SIG-M5 treated with dmso at 0.1 percent for 504 hours (cell line): ENCODE measurements around the gene PSMD9.
A peak's percentile ranks its signal among the peaks of the same experiment; 100 is the strongest.
"Not testable (repeated sequence)": the region's sequence is repeated elsewhere in the genome, so short reads cannot be mapped to it uniquely, and the experiment has no call there.

Source experiments
- DNase-seq: peaks from one replicate; lab custom pipeline; 2025; ENCODE audit not compliant: unreplicated experiment; lab: John Stamatoyannopoulos, UW

Gene PSMD9

GRCh38 chr12:121872546-121873215 is 15.9 kb upstream of the PSMD9 start:
- no peak for DNase-seq

DNA sequence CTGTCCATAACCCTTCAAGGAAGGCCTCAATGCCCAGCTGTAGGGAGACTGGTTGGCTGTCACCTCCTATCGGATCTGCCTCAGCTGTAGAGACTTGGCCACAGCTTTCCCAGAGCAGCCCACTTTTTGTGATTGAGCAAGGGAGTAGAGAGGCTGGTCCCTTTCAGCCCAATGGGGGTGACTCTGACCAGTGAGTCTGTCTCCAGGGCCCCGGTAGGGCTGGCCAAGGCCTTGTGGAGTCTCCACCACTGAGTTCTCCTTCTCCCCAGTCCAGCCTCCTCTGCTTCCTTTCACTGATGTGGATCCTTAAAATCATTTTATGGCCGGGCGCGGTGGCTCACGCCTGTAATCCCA is 15.4 kb upstream of the PSMD9 start:
- DNase-seq, result no peak

- DNase-seq, result peak; percentile 61
Measured at GRCh38 chr12:121874071-121874470, 14.5 kb upstream of the PSMD9 start.

DNA sequence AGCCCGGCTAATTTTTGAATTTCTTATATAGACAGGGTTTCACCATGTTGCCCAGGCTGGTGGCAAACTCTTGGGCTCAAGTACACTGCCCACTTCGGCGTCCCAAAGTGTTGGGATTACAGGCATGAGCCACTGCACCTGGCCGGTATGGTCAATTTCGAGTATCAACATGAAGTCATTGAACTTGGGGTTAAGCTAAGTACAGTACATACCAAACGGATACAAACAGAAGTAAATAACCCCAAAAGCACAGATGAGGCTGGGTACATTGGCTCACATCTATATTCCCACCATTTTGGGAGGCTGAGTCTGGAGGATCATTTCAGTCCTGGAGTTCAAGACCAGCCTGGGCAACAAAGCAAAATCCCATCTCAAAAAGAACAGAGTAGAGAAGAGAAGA is 13.0 kb upstream of the PSMD9 start:
- no peak for DNase-seq

- not testable (repeated sequence) for DNase-seq
Measured at GRCh38 chr12:121876080-121876447, 12.5 kb upstream of the PSMD9 start.

DNA sequence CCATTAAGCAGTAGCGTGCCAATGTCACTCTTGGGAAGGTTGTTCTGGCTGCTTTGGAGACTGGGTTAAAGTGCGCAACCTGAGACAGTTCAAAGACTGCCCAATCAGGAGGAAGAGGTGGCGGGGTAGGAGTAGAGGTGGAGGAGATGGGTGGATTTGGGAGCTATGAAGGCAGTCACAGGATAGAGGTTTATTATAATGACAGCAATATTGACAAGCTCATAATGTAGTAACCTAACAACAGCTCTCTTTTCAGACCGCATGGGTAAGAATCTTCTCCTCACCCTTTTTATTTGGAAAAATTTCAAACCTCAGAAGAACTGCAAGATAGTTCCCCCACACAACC is 5.3 kb upstream of the PSMD9 start:
- no peak for DNase-seq

GRCh38 chr12:121885129-121885528 is 3.5 kb upstream of the PSMD9 start:
- DNase-seq, result not testable (repeated sequence)

DNA sequence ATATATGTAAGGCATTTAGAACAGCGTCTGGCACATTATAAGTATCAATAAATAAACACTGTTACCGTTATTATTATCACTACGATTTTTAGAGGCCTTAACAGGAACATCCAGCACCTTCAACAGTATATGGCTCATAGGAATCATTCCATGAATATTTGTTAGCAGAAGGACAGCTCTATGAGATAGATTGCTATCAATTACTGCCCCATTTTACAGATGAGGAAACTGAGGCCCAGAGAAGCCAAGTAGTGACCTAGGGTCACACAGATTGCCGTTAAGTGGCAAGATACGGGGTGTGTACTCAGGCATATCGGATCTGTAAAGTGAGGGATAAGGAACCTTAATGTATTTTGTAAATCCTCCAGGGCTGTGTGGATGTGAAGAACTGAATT is 510 bp upstream of the PSMD9 start:
- DNase-seq, result no peak

DNA sequence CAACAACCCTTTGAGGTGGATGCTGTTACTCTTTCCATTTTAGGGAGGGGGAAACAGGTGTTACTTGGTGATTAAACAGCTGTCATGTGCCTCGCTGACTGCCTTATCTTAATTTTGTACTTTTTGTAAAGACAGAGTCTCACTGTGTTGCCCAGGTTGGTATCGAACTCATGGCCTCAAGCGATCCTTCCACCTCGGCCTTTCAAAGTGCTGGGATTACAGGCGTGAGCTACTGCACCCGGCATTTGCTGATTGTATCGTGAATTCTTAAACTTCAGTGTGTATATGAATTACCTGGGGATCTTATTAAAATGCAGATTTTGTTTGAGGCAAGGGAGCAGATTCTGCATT is 659 bp downstream of the PSMD9 start:
- DNase-seq, result no peak

GRCh38 chr12:121889661-121890060 is 1.1 kb downstream of the PSMD9 start:
- peak; percentile 15 for DNase-seq

DNA sequence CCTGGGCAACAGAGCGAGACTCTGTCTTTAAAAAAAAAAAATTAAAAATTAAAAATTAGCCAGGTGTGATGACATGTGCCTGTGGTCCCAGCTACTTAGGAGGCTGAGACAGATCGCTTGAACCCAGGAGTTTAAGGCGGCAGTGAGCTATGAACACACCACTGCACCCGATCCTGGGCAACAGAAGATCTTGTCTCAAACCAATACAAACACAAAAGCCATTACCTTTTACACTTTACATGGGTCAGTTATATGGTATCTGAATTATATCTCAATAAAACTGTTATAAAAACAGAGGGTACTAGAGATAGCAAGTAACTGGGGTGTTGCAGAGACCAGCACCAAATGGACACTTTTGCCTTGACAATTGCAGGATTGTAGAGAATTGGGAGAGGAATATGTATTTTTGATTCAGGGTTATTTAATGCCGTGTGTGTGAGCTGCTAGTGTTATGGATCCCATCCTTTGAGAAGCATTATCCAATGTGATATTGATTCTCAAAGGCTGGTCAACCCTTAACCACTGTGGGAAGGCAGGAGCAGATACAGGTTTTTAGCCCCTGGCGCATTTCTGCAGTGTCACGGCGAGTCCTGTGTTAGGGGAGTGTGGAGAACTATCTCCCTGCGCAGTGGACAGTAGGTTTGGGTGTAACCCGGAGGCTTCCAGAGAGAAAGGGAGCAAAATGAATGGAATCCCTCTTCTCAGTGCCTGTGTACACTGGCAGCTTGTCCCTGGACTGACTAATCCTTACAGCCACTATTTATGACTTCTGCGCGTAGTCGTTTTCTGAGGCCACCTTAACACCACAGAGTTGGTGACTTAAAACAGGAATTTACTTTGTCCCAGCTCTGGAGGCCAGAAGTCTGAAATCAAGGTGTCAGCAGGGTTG is 4.3 kb downstream of the PSMD9 start:
- no peak for DNase-seq

DNA sequence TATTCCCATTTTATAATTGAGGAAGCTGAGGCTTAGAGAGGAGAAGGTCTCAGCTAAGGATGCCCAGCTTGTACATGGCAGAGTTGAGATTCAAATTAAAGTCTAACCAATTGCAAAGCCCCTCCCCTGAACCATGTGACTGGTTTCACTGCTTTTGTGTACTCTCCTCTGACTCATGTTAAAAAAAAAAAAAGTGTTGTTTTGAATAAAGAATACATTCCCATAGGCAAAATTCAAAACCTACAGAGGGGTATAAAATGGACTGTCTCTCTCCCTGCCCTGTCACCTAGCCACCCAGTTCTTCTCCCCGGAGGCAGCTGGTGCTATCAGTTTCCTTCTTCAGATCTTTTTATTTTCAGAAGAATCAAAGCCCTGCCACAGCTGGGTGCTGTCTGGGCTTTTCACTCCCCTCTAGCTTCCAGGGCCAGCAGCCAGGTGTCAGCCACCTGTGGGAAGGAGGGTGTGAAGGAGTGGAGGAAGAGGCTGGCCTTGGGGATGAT is 5.4 kb downstream of the PSMD9 start:
- peak; percentile 37 for DNase-seq

DNA sequence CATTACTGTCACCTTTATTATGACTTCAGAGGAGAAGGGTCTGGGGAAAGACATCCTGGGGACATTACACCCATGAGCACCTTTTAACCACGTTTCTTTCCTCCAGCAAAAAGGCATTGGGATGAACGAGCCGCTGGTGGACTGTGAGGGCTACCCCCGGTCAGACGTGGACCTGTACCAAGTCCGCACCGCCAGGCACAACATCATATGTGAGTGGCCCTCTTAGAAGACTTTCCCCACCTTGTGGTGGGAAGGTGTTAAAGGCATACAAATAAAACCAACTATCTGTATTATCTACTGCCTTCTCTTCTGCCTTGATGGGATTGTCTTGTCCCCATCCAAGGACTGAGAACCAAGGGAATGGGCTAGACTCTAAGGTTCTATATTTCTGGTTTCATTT is 6.0 kb downstream of the PSMD9 start:
- DNase-seq, result no peak

GRCh38 chr12:121898287-121898686 is 9.7 kb downstream of the PSMD9 start:
- DNase-seq, result no peak

DNA sequence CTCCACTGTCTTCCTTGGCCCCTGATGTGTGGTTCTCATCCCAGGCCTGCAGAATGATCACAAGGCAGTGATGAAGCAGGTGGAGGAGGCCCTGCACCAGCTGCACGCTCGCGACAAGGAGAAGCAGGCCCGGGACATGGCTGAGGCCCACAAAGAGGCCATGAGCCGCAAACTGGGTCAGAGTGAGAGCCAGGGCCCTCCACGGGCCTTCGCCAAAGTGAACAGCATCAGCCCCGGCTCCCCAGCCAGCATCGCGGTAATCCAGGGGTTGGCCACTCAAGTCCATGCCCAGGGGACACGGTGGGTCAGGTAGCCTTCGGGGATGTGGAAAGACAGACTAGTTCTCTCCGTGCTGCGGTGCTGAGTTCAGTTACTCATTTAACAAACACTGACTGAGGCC is 11.0 kb downstream of the PSMD9 start:
- DNase-seq, result no peak

- peak; percentile 30 for DNase-seq
Measured at GRCh38 chr12:121903202-121903601, 14.6 kb downstream of the PSMD9 start.

GRCh38 chr12:121905746-121906145 is 17.2 kb downstream of the PSMD9 start:
- no peak for DNase-seq

GRCh38 chr12:121908702-121909101 is 20.1 kb downstream of the PSMD9 start:
- no peak for DNase-seq

GRCh38 chr12:121911824-121912585 is 23.4 kb downstream of the PSMD9 start:
- no peak for DNase-seq

- DNase-seq, result no peak
Measured at GRCh38 chr12:121915841-121916321, 27.3 kb downstream of the PSMD9 start.

DNA sequence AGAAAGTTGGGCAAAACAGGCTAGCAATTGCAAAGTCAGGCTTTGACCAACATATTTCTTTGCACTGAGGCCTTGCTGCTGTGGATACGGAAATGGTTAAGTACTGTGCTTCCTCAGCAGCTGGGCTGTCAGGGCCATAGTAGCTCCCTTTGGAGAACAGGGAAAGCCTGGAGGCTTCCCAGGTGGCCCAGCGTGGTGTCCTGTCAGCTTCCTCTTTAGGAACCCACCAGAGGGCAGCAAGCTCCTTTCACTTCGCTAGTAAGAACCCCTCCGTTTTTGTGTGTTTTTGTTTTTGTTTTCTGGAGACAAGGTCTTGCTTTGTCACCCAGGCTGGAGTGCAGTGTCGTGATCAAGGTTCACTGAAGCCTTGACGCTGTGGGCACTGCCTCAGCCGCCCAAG is 28.1 kb downstream of the PSMD9 start:
- DNase-seq, result no peak
